H9 (cell line): ENCODE measurements around the gene PET100. TPM values are rescaled to one million over a fixed set of nuclear protein-coding genes. Genes with fewer than 3 reads are reported as not detected.

Experiments used
- DNase-seq: peaks from one replicate; pipeline ENCODE4 v3.0.0-alpha.2; 2017
- H2AFZ ChIP-seq: one replicate; pipeline ENCODE4 v1.6.1; 2013; ENCODE audit warnings: mild to moderate bottlenecking, low read length, control low read depth, moderate library complexity
- H2AK5ac ChIP-seq: 2 replicates; pipeline ENCODE4 v1.6.1; 2013; ENCODE audit warnings: low read length, control low read depth, mixed read lengths; ENCODE audit not compliant: insufficient read length
- H2BK120ac ChIP-seq: one replicate; pipeline ENCODE4 v1.6.1; 2013; ENCODE audit warnings: low read depth, mild to moderate bottlenecking, low read length, control low read depth, inconsistent platforms; ENCODE audit not compliant: poor library complexity, severe bottlenecking
- H2BK12ac ChIP-seq: 2 replicates; pipeline ENCODE4 v1.6.1; 2013; ENCODE audit warnings: low read length, control low read depth, mixed read lengths, low read depth; ENCODE audit not compliant: insufficient read length
- H2BK15ac ChIP-seq: 2 replicates; pipeline ENCODE4 v1.6.1; 2013; ENCODE audit warnings: low read depth, low read length, control low read depth
- H2BK20ac ChIP-seq: one replicate; pipeline ENCODE4 v1.6.1; 2013; ENCODE audit warnings: low read depth, mild to moderate bottlenecking, low read length, control low read depth, inconsistent platforms; ENCODE audit not compliant: poor library complexity, severe bottlenecking
- H2BK5ac ChIP-seq: 2 replicates; pipeline ENCODE4 v1.6.1; 2013; ENCODE audit warnings: low read length, control low read depth, mixed read lengths; ENCODE audit not compliant: insufficient read length
- H3K14ac ChIP-seq: 2 replicates; pipeline ENCODE4 v1.6.1; 2013; ENCODE audit warnings: low read length, control low read depth; ENCODE audit not compliant: insufficient read depth
- H3K18ac ChIP-seq: 2 replicates; pipeline ENCODE4 v1.6.1; 2013; ENCODE audit warnings: low read depth, mild to moderate bottlenecking, mixed read lengths, low read length, control low read depth; ENCODE audit not compliant: insufficient read length
- H3K23ac ChIP-seq: 2 replicates; pipeline ENCODE4 v1.6.1; 2013; ENCODE audit warnings: low read length, control low read depth, mixed read lengths, low read depth; ENCODE audit not compliant: insufficient read length
- H3K23me2 ChIP-seq: 2 replicates; pipeline ENCODE4 v1.6.1; 2013; ENCODE audit warnings: low read depth, mild to moderate bottlenecking, mixed read lengths, low read length, control low read depth; ENCODE audit not compliant: insufficient read length, poor library complexity, severe bottlenecking
- H3K27ac ChIP-seq: 2 replicates; pipeline ENCODE4 v1.5.1; 2013; ENCODE audit warnings: low read length, control low read depth, mixed read lengths, low read depth; ENCODE audit not compliant: insufficient read length
- H3K27me3 ChIP-seq: 2 replicates; pipeline ENCODE4 v1.6.1; 2013; ENCODE audit warnings: low read length, control low read depth, inconsistent platforms; ENCODE audit not compliant: insufficient read depth
- H3K4ac ChIP-seq: 2 replicates; pipeline ENCODE4 v1.6.1; 2013; ENCODE audit warnings: low read depth, mild to moderate bottlenecking, control low read depth, inconsistent platforms, low read length, moderate library complexity
- H3K4me1 ChIP-seq: 2 replicates; pipeline ENCODE4 v1.6.1; 2013; ENCODE audit warnings: low read length, control low read depth, inconsistent platforms; ENCODE audit not compliant: insufficient read depth
- H3K4me2 ChIP-seq: 2 replicates; pipeline ENCODE4 v1.6.1; 2013; ENCODE audit warnings: low read length, control low read depth, mixed read lengths; ENCODE audit not compliant: insufficient read length, insufficient read depth
- H3K56ac ChIP-seq: 2 replicates; pipeline ENCODE4 v1.6.1; 2013; ENCODE audit warnings: low read depth, mild to moderate bottlenecking, mixed read lengths, low read length, control low read depth; ENCODE audit not compliant: insufficient read length
- H3K79me1 ChIP-seq: 2 replicates; pipeline ENCODE4 v1.6.1; 2013; ENCODE audit warnings: low read depth, mild to moderate bottlenecking, moderate library complexity, low read length, control low read depth, inconsistent platforms; ENCODE audit not compliant: insufficient read depth, poor library complexity, severe bottlenecking
- H3K79me2 ChIP-seq: 2 replicates; pipeline ENCODE4 v1.6.1; 2013; ENCODE audit warnings: low read length, control low read depth, inconsistent platforms; ENCODE audit not compliant: insufficient read depth
- H3K9ac ChIP-seq: 2 replicates; pipeline ENCODE4 v1.6.1; 2013; ENCODE audit warnings: low read length, control low read depth, mixed read lengths; ENCODE audit not compliant: insufficient read length; ENCODE audit errors: extremely low read depth
- H3K9me3 ChIP-seq: one replicate; pipeline ENCODE4 v1.6.1; 2013; ENCODE audit warnings: low read depth, low read length, inconsistent platforms; ENCODE audit not compliant: control insufficient read depth
- H3T11ph ChIP-seq: one replicate; pipeline ENCODE4 v1.6.1; 2013; ENCODE audit warnings: mild to moderate bottlenecking, low read length, control low read depth, inconsistent platforms
- H4K20me1 ChIP-seq: one replicate; pipeline ENCODE4 v1.6.1; 2013; ENCODE audit not compliant: control insufficient read depth, insufficient read length, insufficient read depth
- H4K5ac ChIP-seq: 2 replicates; pipeline ENCODE4 v1.6.1; 2013; ENCODE audit warnings: low read depth, mild to moderate bottlenecking, mixed read lengths, low read length, control low read depth; ENCODE audit not compliant: insufficient read length
- H4K8ac ChIP-seq: replicated peaks from 2 replicates; pipeline ENCODE4 v1.6.1; 2013; ENCODE audit warnings: low read length, control low read depth, mixed read lengths, low read depth; ENCODE audit not compliant: insufficient read length
- H4K91ac ChIP-seq: 2 replicates; pipeline ENCODE4 v1.6.1; 2013; ENCODE audit warnings: low read depth, mild to moderate bottlenecking, moderate library complexity, mixed read lengths, low read length, control low read depth; ENCODE audit not compliant: insufficient read length
- H3K27ac Mint-ChIP-seq, 3 experiments: 2 replicates in 2 of 3; 3 replicates in 1 of 3; pipeline ENCODE4 v1.8.0; 2020 to 2021; ENCODE audit warnings: mixed read lengths in 3 of 3, mild to moderate bottlenecking in 1 of 3, moderate library complexity in 1 of 3
- H3K27me3 Mint-ChIP-seq: 2 replicates; pipeline ENCODE4 v1.8.0; 2021; ENCODE audit warnings: low read depth, mild to moderate bottlenecking, moderate library complexity, mixed read lengths
- H3K36me3 Mint-ChIP-seq, 3 experiments: 2 replicates in 2 of 3; 3 replicates in 1 of 3; pipeline ENCODE4 v1.8.0; 2020 to 2021; ENCODE audit warnings: low read depth in 3 of 3, mixed read lengths in 3 of 3; ENCODE audit not compliant: insufficient read depth in 1 of 3
- H3K4me1 Mint-ChIP-seq, 2 experiments: 2 replicates each; pipeline ENCODE4 v1.8.0; 2020; ENCODE audit warnings: mixed read lengths in 2 of 2
- H3K4me3 Mint-ChIP-seq, 2 experiments: 2 replicates in 1 of 2; 3 replicates in 1 of 2; pipeline ENCODE4 v1.8.0; 2020 to 2021; ENCODE audit warnings: mild to moderate bottlenecking in 2 of 2, mixed read lengths in 2 of 2, moderate library complexity in 1 of 2
- H3K9me3 Mint-ChIP-seq, 2 experiments: 2 replicates in 1 of 2; 3 replicates in 1 of 2; pipeline ENCODE4 v1.8.0; 2020; ENCODE audit warnings: mild to moderate bottlenecking in 2 of 2, mixed read lengths in 2 of 2, moderate library complexity in 1 of 2
- CTCF ChIP-seq: fragments of 200-600 bp; sonication (generic); conservative IDR thresholded peaks from 3 replicates; pipeline ENCODE4 v1.8.0; 2021; ENCODE audit warnings: antibody characterized with exemption, mild to moderate bottlenecking
- whole genome bisulfite sequencing: extraction: QIAGEN DNeasy Blood & Tissue Kit; methylation state at CpG from one replicate; pipeline ENCODE4 v1.1.7; 2013; ENCODE audit warnings: missing lambda C conversion rate, low lambda C conversion rate, mixed read lengths; ENCODE audit not compliant: insufficient read length; ENCODE audit errors: extremely low coverage; 5-methylcytosine and 5-hydroxymethylcytosine counted together
- total RNA-seq: library from RNA; stranded (reverse); gene quantifications from 2 replicates; pipeline ENCODE4 v1.2.1, GENCODE V29; 2021

PET100 gene
- total RNA-seq, 1 experiment from 2014 or later: 129 TPM

GRCh38 chr19:7676376-7676775 is 46.8 kb downstream of the PET100 start:
- H2BK120ac ChIP-seq: no peak overlapping the region
- H3K9ac ChIP-seq: no peak overlapping the region
- H4K8ac ChIP-seq: no peak overlapping the region
- H3K18ac ChIP-seq: no peak overlapping the region
- H2AK5ac ChIP-seq: no peak overlapping the region
- H2AFZ ChIP-seq: no peak overlapping the region
- no peaks in the 10 kb centered on the region for H3K4me1 ChIP-seq
- H3K56ac ChIP-seq: no peak overlapping the region
- no peaks in the 10 kb centered on the region for H3K79me2 ChIP-seq
- no peaks in the 10 kb centered on the region for H3K9me3 ChIP-seq
- Mint-ChIP-seq H3K27ac (no peak overlapping the region), H3K4me3 (no peak overlapping the region), H3K36me3 (no peaks in the 10 kb centered on the region), H3K4me1 (peaks cover 8 to 16% of the 10 kb centered on the region in 2 experiments), H3K9me3 (peaks cover 0 to 4% of the 10 kb centered on the region in 2 experiments; a peak in 3 of 5 replicates), H3K27me3 (peaks cover 75% of the 10 kb centered on the region)
- no peak overlapping the region for H2BK5ac ChIP-seq
- H3K79me1 ChIP-seq: no peaks in the 10 kb centered on the region
- H3K27ac ChIP-seq: no peak overlapping the region
- no peak for DNase-seq
- no peak overlapping the region for H4K5ac ChIP-seq
- WGBS: no CpG with 5 or more reads among the region's 7 CpGs
- H2BK15ac ChIP-seq: no peak overlapping the region
- H3K14ac ChIP-seq: no peak overlapping the region
- no peak overlapping the region for H2BK12ac ChIP-seq
- H3K4ac ChIP-seq: no peak overlapping the region
- peaks cover 5% of the 10 kb centered on the region for H3K23me2 ChIP-seq
- no peak overlapping the region for H3K4me2 ChIP-seq
- no peaks in the 10 kb centered on the region for H4K20me1 ChIP-seq
- no peak for TF ChIP-seq CTCF
- H3K27me3 ChIP-seq: no peaks in the 10 kb centered on the region; the same call in 1 of the 2 replicates
- H3T11ph ChIP-seq: no peak overlapping the region
- H4K91ac ChIP-seq: no peak overlapping the region
- H2BK20ac ChIP-seq: no peak overlapping the region
- no peak overlapping the region for H3K23ac ChIP-seq
